LNCaP clone FGC (cell line): ENCODE results near the gene MYOD1.

Experiments used
- DNase-seq: peaks from one replicate; pipeline ENCODE4 v3.0.0-alpha.2; 2011; ENCODE audit warnings: low read depth
- H3K4me3 ChIP-seq: 2 replicates; pipeline ENCODE4 v1.5.1; 2011; ENCODE audit warnings: mild to moderate bottlenecking, low read depth, low read length, control low read depth
- TF ChIP-seq, protein P1 (sequence below): IDR thresholded peaks from 2 replicates; pipeline ENCODE4 v1.5.1; 2012; ENCODE audit warnings: mild to moderate bottlenecking; ENCODE audit not compliant: control insufficient read depth, insufficient read depth; ENCODE audit errors: extremely low read depth

Gene MYOD1

DNA sequence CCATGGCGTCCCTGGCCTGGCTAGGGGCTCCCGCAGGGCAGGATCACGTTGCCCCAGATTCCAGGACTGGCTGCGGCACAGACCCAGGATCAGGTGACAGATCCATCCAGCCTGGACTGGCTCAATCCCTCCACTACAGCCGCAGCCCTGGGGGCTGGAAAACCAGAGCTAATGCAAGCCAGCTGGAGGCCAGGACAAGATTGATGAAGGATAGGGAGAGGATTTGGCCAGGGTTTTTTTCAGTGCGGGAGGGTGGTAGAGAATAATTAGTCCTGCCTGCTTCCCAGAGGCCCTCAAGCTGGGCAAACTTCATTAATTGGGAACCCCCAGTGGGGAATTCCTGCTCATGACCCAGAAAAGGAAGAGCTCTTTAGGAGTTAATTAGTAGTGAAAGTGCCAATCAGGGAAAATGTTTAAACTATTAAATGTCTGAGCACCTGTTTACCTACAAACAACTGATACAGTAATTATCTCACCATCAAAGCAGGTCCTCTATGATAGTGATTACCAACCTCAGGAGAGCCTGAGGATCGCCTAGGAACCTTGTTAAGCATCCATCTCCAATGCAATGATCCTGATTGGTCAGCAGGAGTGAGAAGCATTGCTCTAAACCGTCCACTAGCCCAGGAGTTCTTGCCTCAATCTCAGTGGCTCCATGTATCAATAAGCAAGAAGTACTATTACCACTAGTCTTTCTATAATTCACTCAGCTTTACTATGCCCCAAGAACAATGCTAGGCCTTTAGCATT lies 33.0 kb upstream of the MYOD1 start:
- H3K4me3 ChIP-seq, result no peak overlapping the region
- no peak for DNase-seq
- TF ChIP-seq, protein P1, sequence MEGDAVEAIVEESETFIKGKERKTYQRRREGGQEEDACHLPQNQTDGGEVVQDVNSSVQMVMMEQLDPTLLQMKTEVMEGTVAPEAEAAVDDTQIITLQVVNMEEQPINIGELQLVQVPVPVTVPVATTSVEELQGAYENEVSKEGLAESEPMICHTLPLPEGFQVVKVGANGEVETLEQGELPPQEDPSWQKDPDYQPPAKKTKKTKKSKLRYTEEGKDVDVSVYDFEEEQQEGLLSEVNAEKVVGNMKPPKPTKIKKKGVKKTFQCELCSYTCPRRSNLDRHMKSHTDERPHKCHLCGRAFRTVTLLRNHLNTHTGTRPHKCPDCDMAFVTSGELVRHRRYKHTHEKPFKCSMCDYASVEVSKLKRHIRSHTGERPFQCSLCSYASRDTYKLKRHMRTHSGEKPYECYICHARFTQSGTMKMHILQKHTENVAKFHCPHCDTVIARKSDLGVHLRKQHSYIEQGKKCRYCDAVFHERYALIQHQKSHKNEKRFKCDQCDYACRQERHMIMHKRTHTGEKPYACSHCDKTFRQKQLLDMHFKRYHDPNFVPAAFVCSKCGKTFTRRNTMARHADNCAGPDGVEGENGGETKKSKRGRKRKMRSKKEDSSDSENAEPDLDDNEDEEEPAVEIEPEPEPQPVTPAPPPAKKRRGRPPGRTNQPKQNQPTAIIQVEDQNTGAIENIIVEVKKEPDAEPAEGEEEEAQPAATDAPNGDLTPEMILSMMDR, result no peak

- TF ChIP-seq, protein P1, result no peak
- DNase-seq, result no peak
Observed at GRCh38 chr11:17687946-17688670, 31.3 kb upstream of the MYOD1 start.

DNA sequence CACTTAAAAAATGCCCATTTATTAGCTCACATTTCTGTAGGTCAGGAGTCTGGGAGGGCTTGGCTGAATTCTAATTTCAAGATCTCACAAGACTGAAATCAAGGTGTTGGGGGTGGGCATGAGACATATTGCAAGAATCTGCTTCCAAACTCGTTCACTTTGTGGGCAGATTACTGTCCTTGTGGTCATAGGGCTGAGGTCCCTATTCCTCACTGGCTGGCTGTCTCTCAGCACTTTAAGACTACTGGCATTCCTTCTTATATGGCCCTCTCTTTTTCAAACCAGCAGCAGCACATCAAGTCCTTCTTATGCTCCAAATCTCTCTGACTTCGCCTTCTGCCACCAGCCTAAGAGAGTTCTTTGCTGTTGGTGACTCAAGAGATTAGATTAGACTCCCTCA lies 27.8 kb upstream of the MYOD1 start:
- TF ChIP-seq, protein P1, result no peak
- DNase-seq, result no peak
- no peak overlapping the region for H3K4me3 ChIP-seq

More at GRCh38 chr11:17687946-17688670, 31.3 kb upstream of the MYOD1 start:
- no peak overlapping the region for H3K4me3 ChIP-seq

DNA sequence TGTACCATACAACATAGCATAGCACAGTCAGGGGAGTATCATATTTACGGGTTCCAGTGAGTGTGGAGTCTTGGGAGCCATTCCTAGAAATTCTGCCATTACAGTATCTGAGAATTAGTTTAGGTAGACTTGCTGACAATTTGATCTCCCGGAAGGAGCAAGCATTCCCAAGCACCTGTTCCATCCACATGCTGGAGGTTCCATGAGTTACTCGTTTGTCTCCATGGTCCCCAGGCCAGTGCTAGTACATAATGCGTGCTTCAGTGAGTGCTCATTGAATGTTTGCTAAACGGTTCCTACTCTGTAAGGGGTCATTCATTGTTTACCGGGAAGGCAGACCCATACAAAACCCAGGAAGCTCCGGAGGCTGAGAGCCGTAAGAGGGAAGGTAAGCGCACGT lies 27.4 kb upstream of the MYOD1 start:
- no peak overlapping the region for H3K4me3 ChIP-seq
- TF ChIP-seq, protein P1, result no peak
- DNase-seq, result no peak

- TF ChIP-seq, protein P1, result no peak
- DNase-seq, result no peak
- H3K4me3 ChIP-seq, result no peak overlapping the region
Observed at GRCh38 chr11:17692931-17693330, 26.4 kb upstream of the MYOD1 start.

DNA sequence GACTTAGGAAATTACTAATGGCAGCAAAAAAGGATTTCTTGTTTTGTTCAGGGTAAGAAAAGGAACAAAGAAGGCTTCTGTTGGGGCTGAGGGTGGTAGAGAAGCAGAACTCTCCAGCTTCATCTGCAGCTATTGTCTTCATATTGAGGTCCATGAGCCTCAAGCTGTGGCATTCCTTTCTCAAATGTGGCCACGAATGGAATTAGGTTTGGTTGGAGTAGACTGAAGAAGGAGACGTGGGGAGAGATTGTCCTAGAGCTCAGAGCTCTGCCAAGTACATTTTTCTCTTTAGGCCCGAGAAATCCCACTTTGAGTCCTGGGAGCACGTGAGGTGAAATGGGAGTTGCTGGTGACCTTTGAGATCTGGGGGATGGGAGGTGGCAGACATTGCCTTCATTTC lies 25.8 kb upstream of the MYOD1 start:
- TF ChIP-seq, protein P1, result no peak
- H3K4me3 ChIP-seq, result no peak overlapping the region
- DNase-seq, result no peak

DNA sequence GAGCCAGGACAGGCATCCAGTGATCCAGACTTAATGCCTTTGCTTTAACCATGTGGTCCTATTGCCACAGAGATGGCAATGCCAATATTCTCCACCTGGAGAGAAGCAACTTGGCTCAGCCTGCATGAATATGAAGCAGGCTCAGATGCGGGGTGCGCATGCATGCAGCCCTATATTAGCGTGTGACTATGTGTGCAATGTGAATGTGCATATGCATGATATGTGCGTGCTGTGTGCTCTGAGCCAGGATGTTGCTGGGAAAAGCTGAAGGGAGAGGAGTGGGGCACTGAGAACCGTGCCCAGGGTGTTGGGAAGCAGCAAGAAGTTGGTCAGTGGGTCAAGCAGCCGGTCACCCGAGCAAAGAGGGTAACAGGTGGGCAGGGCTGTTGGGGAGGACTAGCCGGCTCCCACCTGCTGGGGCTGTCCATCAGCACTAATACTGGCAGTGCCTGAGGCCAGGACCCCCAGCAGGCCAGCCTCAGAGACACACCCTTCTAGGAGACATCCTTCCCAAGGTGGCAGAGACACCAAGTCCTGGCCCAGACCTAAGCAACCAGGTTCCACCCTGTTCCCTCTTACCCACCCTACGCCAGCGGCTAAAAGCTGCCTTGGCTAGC lies 24.8 kb upstream of the MYOD1 start:
- no peak overlapping the region for H3K4me3 ChIP-seq
- TF ChIP-seq, protein P1, result no peak
- no peak for DNase-seq
